Muscle layer of colon (tissue), 2 donors: Measurements from ENCODE around the gene ARHGEF19.

Source experiments
- H3K27ac ChIP-seq: one replicate; pipeline ENCODE4 v1.7.0; 2013; ENCODE audit warnings: low read depth, mild to moderate bottlenecking, low read length, moderate library complexity
- H3K27me3 ChIP-seq, 2 donors: one replicate each; pipeline ENCODE4 v1.7.0; 2013; ENCODE audit warnings: low read length in 2 of 2, mild to moderate bottlenecking in 2 of 2; ENCODE audit not compliant: insufficient read depth in 2 of 2, control insufficient read depth in 1 of 2
- H3K36me3 ChIP-seq: one replicate; pipeline ENCODE4 v1.7.0; 2013; ENCODE audit warnings: mild to moderate bottlenecking, low read length; ENCODE audit not compliant: insufficient read depth
- H3K4me1 ChIP-seq: one replicate; pipeline ENCODE4 v1.7.0; 2013; ENCODE audit warnings: mild to moderate bottlenecking, low read length; ENCODE audit not compliant: insufficient read depth
- H3K4me3 ChIP-seq, 2 donors: one replicate each; pipeline ENCODE4 v1.7.0; 2013; ENCODE audit warnings: low read length in 2 of 2, low read depth in 1 of 2, mild to moderate bottlenecking in 1 of 2, moderate library complexity in 1 of 2
- H3K9ac ChIP-seq: one replicate; pipeline ENCODE4 v1.7.0; 2013; ENCODE audit warnings: low read length
- H3K9me3 ChIP-seq: one replicate; pipeline ENCODE4 v1.7.0; 2013; ENCODE audit warnings: mild to moderate bottlenecking, low read length
- donor health status: abdominal sarcoma.
- donor health status: Adenocarcinoma of cecum.

The ARHGEF19 gene

GRCh38 chr1:16208270-16208987 lies 4.0 kb downstream of the ARHGEF19 start:
- H3K36me3 ChIP-seq = no peaks in the 10 kb centered on the region
- H3K4me3 ChIP-seq = no peak overlapping the region
- H3K9me3 ChIP-seq = no peaks in the 10 kb centered on the region
- H3K27ac ChIP-seq = no peak overlapping the region
- H3K27me3 ChIP-seq = no peaks in the 10 kb centered on the region
- H3K9ac ChIP-seq = no peak overlapping the region
- peaks cover 5% of the 10 kb centered on the region for H3K4me1 ChIP-seq

- Histone ChIP-seq H3K4me3 (peak overlapping the region; percentile 43 to 68), H3K27ac (peak overlapping the region; percentile 66), H3K27me3 (no peaks in the 10 kb centered on the region)
These were observed 4.9 kb downstream of the ARHGEF19 start for GRCh38 chr1:16207318-16208269.

GRCh38 chr1:16206547-16207317 lies 5.7 kb downstream of the ARHGEF19 start:
- peaks cover 5% of the 10 kb centered on the region for H3K4me1 ChIP-seq
- H3K4me3 ChIP-seq = peak overlapping the region; percentile 43 to 68
- no peaks in the 10 kb centered on the region for H3K9me3 ChIP-seq
- no peaks in the 10 kb centered on the region for H3K36me3 ChIP-seq
- no peaks in the 10 kb centered on the region for H3K27me3 ChIP-seq
- H3K27ac ChIP-seq = peak overlapping the region; percentile 66
- no peak overlapping the region for H3K9ac ChIP-seq

More at GRCh38 chr1:16207318-16208269, 4.9 kb downstream of the ARHGEF19 start:
- Histone ChIP-seq H3K36me3 (no peaks in the 10 kb centered on the region), H3K9ac (no peak overlapping the region), H3K4me1 (peaks cover 5% of the 10 kb centered on the region), H3K9me3 (no peaks in the 10 kb centered on the region)

- Histone ChIP-seq H3K4me1 (peaks cover 5% of the 10 kb centered on the region), H3K4me3 (peak overlapping the region; percentile 30 to 50), H3K27me3 (no peaks in the 10 kb centered on the region), H3K36me3 (no peaks in the 10 kb centered on the region), H3K9ac (peak overlapping the region; percentile 73), H3K9me3 (no peaks in the 10 kb centered on the region), H3K27ac (peak overlapping the region; percentile 57)
These were observed 6.4 kb downstream of the ARHGEF19 start for GRCh38 chr1:16205891-16206546.

- Histone ChIP-seq H3K9ac (no peak overlapping the region), H3K9me3 (no peaks in the 10 kb centered on the region), H3K36me3 (no peaks in the 10 kb centered on the region), H3K27ac (no peak overlapping the region), H3K4me3 (no peak overlapping the region), H3K27me3 (no peaks in the 10 kb centered on the region), H3K4me1 (peaks cover 5% of the 10 kb centered on the region)
These were observed 7.1 kb downstream of the ARHGEF19 start for GRCh38 chr1:16205334-16205671.

GRCh38 chr1:16204634-16205333 lies 7.7 kb downstream of the ARHGEF19 start:
- no peaks in the 10 kb centered on the region for H3K27me3 ChIP-seq
- peaks cover 5% of the 10 kb centered on the region for H3K4me1 ChIP-seq
- no peaks in the 10 kb centered on the region for H3K36me3 ChIP-seq
- no peak overlapping the region for H3K4me3 ChIP-seq
- no peak overlapping the region for H3K9ac ChIP-seq
- no peak overlapping the region for H3K27ac ChIP-seq
- H3K9me3 ChIP-seq = no peaks in the 10 kb centered on the region

GRCh38 chr1:16204216-16204615 lies 8.2 kb downstream of the ARHGEF19 start:
- Histone ChIP-seq H3K4me3 (no peak overlapping the region), H3K9ac (no peak overlapping the region), H3K9me3 (no peaks in the 10 kb centered on the region), H3K27ac (no peak overlapping the region), H3K36me3 (no peaks in the 10 kb centered on the region), H3K4me1 (peaks cover 5% of the 10 kb centered on the region), H3K27me3 (no peaks in the 10 kb centered on the region)

GRCh38 chr1:16203550-16203949 lies 8.9 kb downstream of the ARHGEF19 start:
- Histone ChIP-seq H3K9me3 (no peaks in the 10 kb centered on the region), H3K27me3 (no peaks in the 10 kb centered on the region), H3K4me3 (no peak overlapping the region), H3K9ac (no peak overlapping the region), H3K36me3 (no peaks in the 10 kb centered on the region), H3K4me1 (peaks cover 5% of the 10 kb centered on the region), H3K27ac (no peak overlapping the region)

GRCh38 chr1:16202281-16203210 lies 9.9 kb downstream of the ARHGEF19 start:
- Histone ChIP-seq H3K4me3 (no peak overlapping the region), H3K9me3 (no peaks in the 10 kb centered on the region), H3K36me3 (no peaks in the 10 kb centered on the region), H3K4me1 (peaks cover 5% of the 10 kb centered on the region), H3K9ac (no peak overlapping the region), H3K27ac (no peak overlapping the region), H3K27me3 (no peaks in the 10 kb centered on the region)

- Histone ChIP-seq H3K36me3 (no peaks in the 10 kb centered on the region), H3K4me3 (no peak overlapping the region), H3K27me3 (no peaks in the 10 kb centered on the region), H3K4me1 (no peaks in the 10 kb centered on the region), H3K9me3 (no peaks in the 10 kb centered on the region), H3K9ac (no peak overlapping the region), H3K27ac (no peak overlapping the region)
These were observed 12.8 kb downstream of the ARHGEF19 start for GRCh38 chr1:16199700-16200099.
